GM15510 (cell line): ENCODE measurements around the gene CBFA2T3.

ENCODE experiments used
- POLR2A ChIP-seq: IDR thresholded peaks from 3 replicates; pipeline ENCODE4 v1.6.1; 2011; ENCODE audit warnings: borderline replicate concordance; ENCODE audit not compliant: insufficient read length; ENCODE audit errors: extremely low read depth

CBFA2T3 gene

GRCh38 chr16:88936556-88937205 is 40.3 kb downstream of the CBFA2T3 start:
- TF ChIP-seq POLR2A: no peak

- TF ChIP-seq POLR2A: no peak
Observed at GRCh38 chr16:88936008-88936555, 40.9 kb downstream of the CBFA2T3 start.

- TF ChIP-seq POLR2A: no peak
Observed at GRCh38 chr16:88934066-88934667, 42.8 kb downstream of the CBFA2T3 start.

- no peak for TF ChIP-seq POLR2A
Observed at GRCh38 chr16:88932929-88933328, 44.1 kb downstream of the CBFA2T3 start.

- TF ChIP-seq POLR2A: no peak
Observed at GRCh38 chr16:88931936-88932335, 45.1 kb downstream of the CBFA2T3 start.

GRCh38 chr16:88931373-88931900 is 45.6 kb downstream of the CBFA2T3 start:
- no peak for TF ChIP-seq POLR2A

GRCh38 chr16:88930716-88931115 is 46.3 kb downstream of the CBFA2T3 start:
- TF ChIP-seq POLR2A: no peak

- TF ChIP-seq POLR2A: no peak
Observed at GRCh38 chr16:88929091-88929445, 47.9 kb downstream of the CBFA2T3 start.

- no peak for TF ChIP-seq POLR2A
Observed at GRCh38 chr16:88928405-88929090, 48.5 kb downstream of the CBFA2T3 start.

GRCh38 chr16:88927661-88928060 is 49.3 kb downstream of the CBFA2T3 start:
- no peak for TF ChIP-seq POLR2A

GRCh38 chr16:88927010-88927409 is 50.0 kb downstream of the CBFA2T3 start:
- no peak for TF ChIP-seq POLR2A

- no peak for TF ChIP-seq POLR2A
Observed at GRCh38 chr16:88926374-88926990, 50.5 kb downstream of the CBFA2T3 start.

- TF ChIP-seq POLR2A: no peak
Observed at GRCh38 chr16:88925540-88925887, 51.5 kb downstream of the CBFA2T3 start.

GRCh38 chr16:88924834-88925539 is 52.0 kb downstream of the CBFA2T3 start:
- no peak for TF ChIP-seq POLR2A
